GM21447 (cell line): Measurements from ENCODE around the gene NEAT1.

Source experiments
- ATAC-seq: cut with Tn5 transposase; IDR thresholded peaks from one replicate; pipeline ENCODE4 v1.9.1; 2021; ENCODE audit not compliant: unreplicated experiment

Gene NEAT1

DNA sequence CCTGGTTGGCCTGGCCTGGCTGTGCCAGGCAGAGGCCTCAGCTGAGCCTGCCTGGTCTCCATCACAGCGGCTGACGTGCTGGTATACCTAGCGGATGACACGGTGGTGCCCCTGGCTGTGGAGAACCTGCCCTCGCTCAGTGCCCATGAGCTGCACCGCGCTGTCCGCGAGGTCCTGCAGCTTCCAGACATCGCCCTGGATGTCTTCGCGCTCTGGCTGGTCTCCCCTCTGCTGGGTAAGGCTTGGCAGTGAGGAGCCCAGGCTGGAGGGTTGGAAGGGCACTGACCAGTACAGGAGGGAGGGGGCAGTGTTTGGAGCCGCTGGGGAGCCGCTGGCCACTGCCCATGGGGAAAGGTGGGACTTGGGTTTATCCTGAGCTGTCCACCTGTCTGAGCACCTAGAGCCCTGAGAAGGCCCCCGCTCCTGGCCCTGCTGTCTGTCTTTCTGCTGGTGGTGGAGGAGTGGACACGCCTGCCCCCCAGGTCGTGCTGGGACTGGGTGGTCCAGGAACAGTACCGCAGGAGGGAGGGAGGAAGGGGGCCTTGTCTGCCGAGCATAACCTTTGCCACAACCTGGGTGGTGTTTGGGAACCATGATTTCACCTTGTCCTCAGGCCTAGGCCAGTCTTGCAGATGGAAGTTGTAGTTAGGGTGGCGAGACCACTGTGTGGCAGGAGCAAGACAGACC is 33.2 kb upstream of the NEAT1 start:
- ATAC-seq, result no peak

GRCh38 chr11:65390099-65390941 is 32.3 kb upstream of the NEAT1 start:
- no peak for ATAC-seq

DNA sequence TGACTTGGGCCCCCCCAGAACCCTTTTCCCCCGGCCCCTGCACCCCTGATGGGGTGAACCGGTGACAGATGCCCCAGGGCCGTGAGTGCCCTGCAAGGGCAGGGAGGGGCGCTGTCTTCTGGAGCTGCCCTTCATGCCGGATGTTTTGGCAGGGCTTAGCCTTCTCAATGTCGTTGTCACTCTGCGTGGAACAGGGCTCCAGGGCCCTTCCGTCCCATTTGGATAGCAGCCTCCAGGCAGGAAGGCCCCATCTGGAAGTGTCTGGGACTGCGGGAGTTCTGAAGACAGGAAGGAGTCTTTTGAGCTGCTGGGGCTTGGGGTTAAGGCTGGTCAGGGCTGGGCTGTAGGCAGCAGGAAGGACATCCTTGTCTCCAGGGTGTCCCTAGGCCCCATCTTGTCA is 31.6 kb upstream of the NEAT1 start:
- ATAC-seq, result no peak

DNA sequence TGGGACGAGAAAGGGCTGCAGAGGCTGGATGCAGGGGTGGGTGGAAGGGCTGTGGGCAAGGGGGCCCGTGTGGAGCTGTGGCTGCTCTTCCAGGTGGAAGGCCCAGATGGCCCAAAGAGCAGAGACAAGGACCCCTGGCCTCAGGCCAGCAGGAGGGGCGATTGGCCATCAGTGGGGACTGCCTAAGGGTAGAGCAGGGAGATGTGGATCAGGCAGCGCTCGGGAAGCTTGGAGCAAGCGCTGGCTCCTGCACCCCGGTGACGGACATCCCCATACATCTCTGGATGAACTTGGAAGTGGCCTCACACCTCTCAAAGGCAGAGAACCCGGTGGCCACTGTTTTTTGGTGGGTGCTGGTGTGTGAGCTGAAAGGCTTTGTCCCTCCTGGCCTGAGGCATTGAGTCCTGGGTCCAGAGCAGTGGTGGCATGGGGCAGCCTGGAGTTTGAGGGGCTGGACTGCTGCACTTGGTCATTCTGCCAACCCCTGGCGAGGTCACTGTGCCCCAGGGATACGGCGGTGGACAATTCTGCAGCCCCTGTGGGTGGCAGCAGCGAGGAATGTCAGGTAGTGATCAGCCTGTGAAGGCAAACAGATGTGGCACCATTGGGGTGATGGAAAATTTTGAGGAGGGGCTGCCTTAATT is 30.3 kb upstream of the NEAT1 start:
- no peak for ATAC-seq

- ATAC-seq, result no peak
Measured at GRCh38 chr11:65392899-65393298, 29.7 kb upstream of the NEAT1 start.

DNA sequence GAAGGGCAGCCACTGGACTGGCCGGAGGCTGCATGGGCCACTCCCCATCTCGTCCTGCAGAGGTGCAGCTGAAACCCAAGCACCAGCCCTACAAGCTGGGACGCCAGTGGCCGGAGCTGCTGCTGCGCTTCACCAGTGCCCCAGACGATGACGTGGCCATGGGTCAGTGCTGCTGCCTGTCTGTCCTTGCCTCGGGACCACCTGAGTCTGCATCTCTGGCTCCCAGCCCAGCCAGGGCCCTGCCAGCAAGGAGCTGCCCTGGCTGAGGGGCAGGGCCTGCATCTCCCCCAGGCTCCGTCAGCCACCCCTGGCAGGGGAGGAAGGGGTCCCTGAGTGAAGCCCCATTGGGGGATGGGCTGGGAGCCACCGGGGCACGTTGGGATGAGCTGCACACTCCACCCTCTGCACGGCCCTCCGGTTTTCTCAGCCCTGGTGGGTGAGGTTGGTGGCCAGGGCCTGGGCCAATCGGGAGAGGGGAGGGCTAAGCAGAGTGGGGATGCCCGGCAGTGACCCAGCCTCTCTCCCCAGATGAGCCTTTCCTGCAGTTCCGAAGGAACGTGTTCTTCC is 29.0 kb upstream of the NEAT1 start:
- ATAC-seq, result no peak

- ATAC-seq, result no peak
Measured at GRCh38 chr11:65394125-65394536, 28.5 kb upstream of the NEAT1 start.

DNA sequence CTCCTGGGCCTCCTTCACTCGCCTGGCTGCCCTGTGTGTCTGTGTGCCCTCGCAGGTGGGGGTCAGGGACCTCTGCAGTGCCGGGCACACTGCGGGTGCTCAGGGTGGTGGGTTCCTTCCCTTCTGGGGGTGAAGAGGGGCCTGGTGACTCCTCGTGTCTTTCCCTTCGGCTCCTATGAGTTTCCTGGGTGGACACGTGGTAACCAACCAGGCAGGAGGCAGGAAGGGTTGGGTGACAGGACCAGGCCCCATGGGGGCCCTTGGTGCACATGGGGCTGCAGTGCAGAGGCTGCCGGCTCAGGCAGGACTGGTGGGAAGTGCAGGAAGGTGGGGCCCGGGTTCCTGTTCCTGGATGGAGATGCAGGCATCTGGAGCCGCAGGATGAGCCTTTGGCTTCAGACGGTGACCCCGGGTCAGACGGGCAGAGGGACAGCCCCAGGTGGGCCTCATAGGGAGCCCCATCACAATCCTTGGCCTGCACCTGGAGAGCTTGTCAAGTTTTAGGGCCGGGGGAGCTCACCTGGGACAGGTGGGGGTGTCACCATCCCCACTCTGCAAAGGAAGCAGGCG is 26.6 kb upstream of the NEAT1 start:
- no peak for ATAC-seq

DNA sequence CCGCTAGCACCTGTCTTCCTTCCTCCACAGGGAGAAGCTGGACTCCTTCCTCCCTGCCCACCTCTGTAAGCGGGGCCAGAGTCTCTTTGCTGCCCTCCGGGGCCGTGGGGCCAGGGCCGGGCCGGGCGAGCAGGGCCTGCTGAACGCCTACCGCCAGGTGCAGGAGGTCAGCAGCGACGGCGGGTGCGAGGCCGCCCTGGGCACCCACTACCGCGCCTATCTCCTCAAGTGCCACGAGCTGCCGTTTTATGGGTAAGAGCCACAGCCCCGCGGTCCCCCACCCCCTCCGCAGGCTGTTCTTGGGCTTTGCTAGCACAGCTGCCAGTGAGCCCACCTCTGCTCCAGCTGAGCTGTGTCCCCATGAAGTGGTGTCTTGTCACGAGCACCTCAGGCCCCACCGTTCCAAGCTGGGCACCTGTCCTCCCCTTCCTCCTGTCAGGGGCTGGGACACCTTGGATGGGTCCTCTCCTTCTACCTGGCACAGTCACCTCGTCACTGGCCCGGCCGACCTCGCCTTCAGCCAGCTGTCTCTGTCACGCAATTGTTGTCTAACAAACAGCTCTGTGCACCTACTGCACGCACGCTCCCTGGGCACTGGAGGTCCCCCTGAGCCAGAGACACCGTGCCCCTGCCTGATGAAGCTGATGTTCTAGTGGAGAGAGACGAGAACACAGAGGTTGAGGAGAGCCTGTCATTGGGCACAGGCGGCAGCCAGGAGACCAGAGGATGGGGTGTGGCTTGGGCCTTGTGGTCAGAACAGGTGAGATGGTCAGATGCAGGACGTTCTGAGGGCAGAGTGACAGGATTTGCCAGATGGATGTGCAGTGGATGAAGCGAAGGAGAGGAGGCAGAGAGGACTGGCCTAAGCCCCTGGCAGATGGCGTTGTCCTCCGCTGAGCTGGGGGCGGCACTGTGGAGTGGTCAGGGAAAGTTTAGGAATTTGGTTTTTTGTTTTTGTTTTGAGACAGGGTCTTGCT is 25.5 kb upstream of the NEAT1 start:
- ATAC-seq, result no peak

GRCh38 chr11:65398362-65398910 is 24.2 kb upstream of the NEAT1 start:
- no peak for ATAC-seq

- no peak for ATAC-seq
Measured at GRCh38 chr11:65399249-65399648, 23.3 kb upstream of the NEAT1 start.

GRCh38 chr11:65399845-65400244 is 22.8 kb upstream of the NEAT1 start:
- ATAC-seq, result no peak

- ATAC-seq, result no peak
Measured at GRCh38 chr11:65400307-65401072, 22.1 kb upstream of the NEAT1 start.

GRCh38 chr11:65401073-65401802 is 21.4 kb upstream of the NEAT1 start:
- ATAC-seq, result no peak

GRCh38 chr11:65401803-65402248 is 20.8 kb upstream of the NEAT1 start:
- ATAC-seq, result no peak

GRCh38 chr11:65402790-65403189 is 19.8 kb upstream of the NEAT1 start:
- no peak for ATAC-seq

DNA sequence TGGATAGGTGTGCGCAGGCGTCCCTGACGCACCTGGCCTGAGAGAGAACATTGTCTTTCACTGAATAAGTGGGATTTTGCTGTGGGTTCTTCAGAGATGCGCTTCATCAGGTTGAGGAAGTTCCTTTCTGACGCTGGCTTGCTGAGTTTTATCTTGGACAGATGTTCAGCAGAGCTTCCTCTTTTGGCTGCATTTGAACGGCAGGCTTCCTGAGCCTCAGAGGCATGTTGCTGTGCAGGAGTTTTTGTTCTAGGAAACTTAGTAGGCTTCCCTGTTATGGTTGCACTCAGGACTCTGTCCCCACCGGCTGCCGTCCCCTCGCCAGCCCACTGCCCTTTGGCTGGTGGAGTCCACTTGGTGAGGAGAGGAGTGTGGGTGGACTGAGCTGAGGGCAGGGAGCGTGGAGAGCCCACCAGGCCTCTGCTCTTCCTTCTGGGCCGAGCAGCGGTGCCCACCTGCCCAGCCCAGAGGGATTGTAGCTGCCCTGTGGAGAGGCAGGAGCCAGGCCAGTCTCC is 18.9 kb upstream of the NEAT1 start:
- ATAC-seq, result no peak

DNA sequence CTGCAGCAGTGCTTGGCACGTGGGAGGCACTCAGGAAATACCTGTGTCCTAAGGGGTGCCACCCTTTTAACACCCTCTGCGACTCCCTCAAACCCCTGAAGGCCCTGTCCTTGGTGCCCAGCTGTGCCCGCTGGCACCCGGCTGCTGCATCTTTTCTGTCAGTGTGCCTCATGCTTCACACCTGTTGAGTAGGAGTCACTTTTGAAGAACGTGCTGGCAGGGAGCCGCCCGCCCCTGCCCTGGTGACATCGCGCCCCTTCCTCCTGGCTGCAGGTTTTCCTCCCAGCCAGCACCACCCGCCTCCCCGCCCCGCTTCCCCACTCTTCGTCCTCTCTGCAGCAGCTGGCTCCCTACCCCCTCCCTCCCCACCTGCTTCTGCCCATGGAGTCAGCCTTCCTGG is 18.4 kb upstream of the NEAT1 start:
- no peak for ATAC-seq
